GM12872 (cell line): Measurements from ENCODE around the gene SNAPIN.

ENCODE experiments used
- TF ChIP-seq, protein P1 (sequence below): IDR thresholded peaks from 3 replicates; pipeline ENCODE4 v1.5.1; 2011; ENCODE audit warnings: low read depth, mild to moderate bottlenecking, low read length, moderate library complexity; ENCODE audit not compliant: insufficient read depth

The SNAPIN gene

DNA sequence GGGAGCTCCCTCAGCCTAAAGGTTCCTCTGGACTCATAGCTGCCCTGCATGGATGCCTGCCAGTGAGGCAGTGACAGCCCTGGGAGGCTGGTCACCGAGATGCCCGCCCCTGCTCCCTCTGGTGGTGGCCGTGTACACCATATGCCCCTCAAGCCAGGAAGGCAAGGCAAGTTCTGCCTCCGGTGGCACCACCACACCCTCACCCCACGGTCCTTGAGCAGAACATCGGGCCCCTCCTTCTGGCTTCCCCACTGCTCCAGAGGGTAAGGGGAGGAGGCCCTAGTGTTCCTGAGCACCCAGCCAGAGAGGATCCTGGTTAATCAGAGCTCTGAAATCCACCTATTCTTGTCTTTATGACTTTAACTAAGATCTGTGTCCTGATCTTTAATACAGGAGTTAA lies 40.8 kb upstream of the SNAPIN start:
- TF ChIP-seq, protein P1, sequence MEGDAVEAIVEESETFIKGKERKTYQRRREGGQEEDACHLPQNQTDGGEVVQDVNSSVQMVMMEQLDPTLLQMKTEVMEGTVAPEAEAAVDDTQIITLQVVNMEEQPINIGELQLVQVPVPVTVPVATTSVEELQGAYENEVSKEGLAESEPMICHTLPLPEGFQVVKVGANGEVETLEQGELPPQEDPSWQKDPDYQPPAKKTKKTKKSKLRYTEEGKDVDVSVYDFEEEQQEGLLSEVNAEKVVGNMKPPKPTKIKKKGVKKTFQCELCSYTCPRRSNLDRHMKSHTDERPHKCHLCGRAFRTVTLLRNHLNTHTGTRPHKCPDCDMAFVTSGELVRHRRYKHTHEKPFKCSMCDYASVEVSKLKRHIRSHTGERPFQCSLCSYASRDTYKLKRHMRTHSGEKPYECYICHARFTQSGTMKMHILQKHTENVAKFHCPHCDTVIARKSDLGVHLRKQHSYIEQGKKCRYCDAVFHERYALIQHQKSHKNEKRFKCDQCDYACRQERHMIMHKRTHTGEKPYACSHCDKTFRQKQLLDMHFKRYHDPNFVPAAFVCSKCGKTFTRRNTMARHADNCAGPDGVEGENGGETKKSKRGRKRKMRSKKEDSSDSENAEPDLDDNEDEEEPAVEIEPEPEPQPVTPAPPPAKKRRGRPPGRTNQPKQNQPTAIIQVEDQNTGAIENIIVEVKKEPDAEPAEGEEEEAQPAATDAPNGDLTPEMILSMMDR, result peak; percentile 92

- TF ChIP-seq, protein P1, result no peak
Measured at GRCh38 chr1:153619171-153619570, 39.3 kb upstream of the SNAPIN start.

DNA sequence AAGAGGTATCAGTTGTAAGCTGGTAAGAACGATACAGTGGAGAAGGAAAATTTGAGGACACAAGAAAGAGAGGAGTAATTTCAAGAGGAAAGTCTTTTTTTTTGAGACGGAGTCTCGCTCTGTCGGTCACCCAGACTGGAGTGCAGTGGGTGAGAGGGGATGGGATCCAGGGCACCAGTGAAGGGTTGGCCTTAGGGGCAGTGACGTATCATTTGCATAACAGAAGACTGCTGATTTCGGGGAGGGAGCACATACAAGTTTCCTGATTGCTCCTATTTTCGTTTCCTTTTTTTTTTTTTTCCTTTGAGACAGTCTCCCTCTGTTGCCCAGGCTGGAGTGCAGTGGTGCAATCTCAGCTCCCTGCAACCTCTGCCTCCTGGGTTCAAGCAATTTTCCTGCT lies 35.4 kb upstream of the SNAPIN start:
- TF ChIP-seq, protein P1, result no peak

GRCh38 chr1:153624965-153625611 lies 33.4 kb upstream of the SNAPIN start:
- TF ChIP-seq, protein P1, result no peak

- TF ChIP-seq, protein P1, result no peak
Measured at GRCh38 chr1:153626477-153626903, 32.0 kb upstream of the SNAPIN start.

DNA sequence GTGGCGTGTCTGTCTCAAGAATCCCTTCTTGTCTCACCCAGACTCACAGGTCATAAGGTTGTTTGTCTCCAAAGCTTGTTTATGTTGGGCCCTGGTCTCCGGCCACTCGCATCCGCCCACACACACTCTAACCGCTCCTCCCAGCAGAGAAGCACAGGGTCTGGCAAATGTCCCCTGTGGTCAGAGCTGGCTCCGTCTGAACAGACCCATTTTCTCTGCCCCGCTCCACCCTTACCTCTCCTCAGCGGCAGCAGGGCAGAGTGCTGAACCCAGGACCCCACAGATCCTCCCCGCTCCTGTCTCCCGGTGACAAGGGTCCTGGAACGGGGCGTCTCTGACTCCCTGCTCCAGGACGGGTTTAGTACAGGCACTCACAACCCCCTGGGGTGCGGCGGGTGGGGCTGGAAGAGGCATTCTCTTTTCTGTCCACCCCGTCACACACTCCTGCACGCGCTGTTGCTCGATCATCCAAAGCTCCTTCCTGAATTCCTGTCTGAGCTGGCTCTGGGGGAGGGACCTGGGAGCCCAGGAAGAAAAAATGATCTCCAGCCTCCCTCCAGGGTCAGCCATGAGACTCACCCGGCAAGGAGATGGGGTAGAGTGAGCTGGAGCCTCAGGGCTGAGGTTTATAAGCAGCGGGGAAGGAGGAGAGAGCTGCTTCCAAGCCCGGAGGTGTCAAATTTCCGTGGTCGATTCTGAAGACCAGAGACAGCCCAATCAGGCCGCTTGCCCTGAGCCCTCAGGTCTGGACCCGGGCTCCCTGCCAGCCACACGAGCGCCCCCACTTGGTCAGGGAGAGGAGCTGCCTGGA lies 31.4 kb upstream of the SNAPIN start, which contains the start of gene S100A13:
Gene S100A13 (minus strand): TSS at position 602 of the 811 bp plus-strand sequence. CDS start 1,033 bp downstream, outside the sequence.
- TF ChIP-seq, protein P1, result peak; percentile 80
